Body of pancreas (tissue), 4 donors: Measurements from ENCODE around the gene ARAF. TPM values are rescaled to one million over a fixed set of nuclear protein-coding genes. Genes with fewer than 3 reads are reported as not detected.

Experiments used
- ATAC-seq: fragments of 150-250 bp; one replicate; pipeline ENCODE4 v1.9.1; 2016
- DNase-seq, 4 donors: peaks; one replicate each; pipeline ENCODE4 v3.0.0-alpha.2; 2019
- H3K27ac ChIP-seq, 4 donors: fragments of 200-600 bp; sonication (generic); 1 replicate in 3 of 4; 2 replicates in 1 of 4; pipeline versions ENCODE4 v1.5.1 to v1.6.1; 2016 to 2019; ENCODE audit warnings: mild to moderate bottlenecking in 1 of 4, mixed read lengths in 1 of 4, moderate library complexity in 1 of 4
- H3K27me3 ChIP-seq, 2 donors: fragments of 200-600 bp; sonication (generic); one replicate each; pipeline ENCODE4 v1.6.0; 2016; ENCODE audit warnings: mild to moderate bottlenecking in 1 of 2
- H3K36me3 ChIP-seq, 2 donors: fragments of 200-600 bp; sonication (generic); replicated peaks in 1 of 2; 2 replicates each; pipeline ENCODE4 v1.5.1; 2016; ENCODE audit warnings: low read depth in 2 of 2; ENCODE audit not compliant: insufficient read depth in 1 of 2
- H3K4me1 ChIP-seq: fragments of 200-600 bp; sonication (generic); one replicate; pipeline ENCODE4 v1.6.0; 2016
- H3K4me3 ChIP-seq, 2 donors: fragments of 200-600 bp; sonication (generic); 1 replicate in 1 of 2; 2 replicates in 1 of 2; pipeline ENCODE4 v1.5.1; 2016 to 2019
- H3K9me3 ChIP-seq, 3 donors: fragments of 200-600 bp; sonication (generic); 1 replicate in 2 of 3; 2 replicates in 1 of 3; pipeline ENCODE4 v1.5.1; 2016
- CTCF ChIP-seq, 7 experiments: fragments of 450-650 bp in 4 of 7; fragments of 200-600 bp in 3 of 7; sonication (generic) in 3 of 7; IDR thresholded peaks; one replicate each; pipeline ENCODE4 v1.5.1; 2016 to 2019; ENCODE audit warnings: antibody characterized with exemption in 7 of 7
- POLR2A ChIP-seq, 3 donors: fragments of 450-650 bp; IDR thresholded peaks; one replicate each; pipeline ENCODE4 v1.6.1; 2016; ENCODE audit warnings: antibody characterized with exemption in 3 of 3, mild to moderate bottlenecking in 2 of 3
- WGBS, 2 donors: methylation state at CpG; one replicate each; pipeline ENCODE4 v1.1.5; 2017; 5-methylcytosine and 5-hydroxymethylcytosine counted together
- intact Hi-C: fragments of 100-400 bp; cut with DNase I; formaldehyde crosslinking; loops from one replicate; pipeline ENCODE4 v1.15.1; 2023
- total RNA-seq, 2 donors: library from RNA; depleted of rRNA; stranded (reverse); fragments of >200 nt; gene quantifications; one replicate each; pipeline ENCODE4 v1.1.0, GENCODE V29; 2016

ARAF gene
- total RNA-seq, 2 donors from 2014 or later: 43.3 to 48.5 TPM

GRCh38 chrX:47574076-47574546 lies 13.1 kb downstream of the ARAF start:
- Histone ChIP-seq H3K4me1 (peaks cover 18% of the 10 kb centered on the region), H3K36me3 (peaks cover 0 to 2% of the 10 kb centered on the region in 2 donors), H3K27me3 (no peaks in the 10 kb centered on the region), H3K9me3 (no peaks in the 10 kb centered on the region), H3K4me3 (no peak overlapping the region), H3K27ac (no peak overlapping the region)
- DNase-seq: no peak
- intact Hi-C loops: no loop called here
- TF ChIP-seq CTCF (IDR thresholded peaks at IDR 0.05): no peak
- TF ChIP-seq POLR2A (IDR thresholded peaks at IDR 0.05): no peak
- no CpG with 5 or more reads among the region's 41 CpGs for WGBS, 2 donors
- no peak for ATAC-seq

- intact Hi-C loops: no loop called here
- Histone ChIP-seq H3K4me3 (no peak overlapping the region), H3K4me1 (peaks cover 18% of the 10 kb centered on the region), H3K9me3 (no peaks in the 10 kb centered on the region), H3K27ac (no peak overlapping the region), H3K36me3 (no peaks in the 10 kb centered on the region), H3K27me3 (no peaks in the 10 kb centered on the region)
- ATAC-seq (no peak), DNase-seq (no peak)
- 54 to 57% methylated on average over 9 to 13 of the region's 27 CpGs for WGBS, 2 donors
- TF ChIP-seq CTCF (IDR thresholded peaks at IDR 0.05) (no peak), POLR2A (IDR thresholded peaks at IDR 0.05) (no peak)
Observed at GRCh38 chrX:47574547-47575301, 13.7 kb downstream of the ARAF start.

- Histone ChIP-seq H3K27ac (no peak overlapping the region), H3K27me3 (no peaks in the 10 kb centered on the region), H3K9me3 (no peaks in the 10 kb centered on the region), H3K4me1 (peaks cover 18% of the 10 kb centered on the region), H3K36me3 (no peaks in the 10 kb centered on the region), H3K4me3 (no peak overlapping the region)
- WGBS, 2 donors: 89 to 92% methylated on average over 9 to 15 of the region's 20 CpGs
- intact Hi-C loops: no loop called here
- no peak for ATAC-seq
- TF ChIP-seq POLR2A (IDR thresholded peaks at IDR 0.05) (no peak), CTCF (IDR thresholded peaks at IDR 0.05) (no peak)
- no peak for DNase-seq
Observed at GRCh38 chrX:47576021-47576898, 15.3 kb downstream of the ARAF start.

- no peaks in the 10 kb centered on the region for H3K36me3 ChIP-seq
- DNase-seq: no peak
- H3K27ac ChIP-seq: no peak overlapping the region
- no peak for ATAC-seq
- no peak for TF ChIP-seq CTCF (IDR thresholded peaks at IDR 0.05)
- TF ChIP-seq POLR2A (IDR thresholded peaks at IDR 0.05): no peak
- peaks cover 17% of the 10 kb centered on the region for H3K4me1 ChIP-seq
- no peaks in the 10 kb centered on the region for H3K9me3 ChIP-seq
- no peak overlapping the region for H3K4me3 ChIP-seq
- intact Hi-C loops: no loop called here
- 40 to 67% methylated on average over 1 to 4 of the region's 9 CpGs for WGBS, 2 donors
- H3K27me3 ChIP-seq: no peaks in the 10 kb centered on the region
Observed at GRCh38 chrX:47577424-47577823, 16.4 kb downstream of the ARAF start.
